Inflammatory macrophage treated with lipopolysaccharide for 4 hours (primary cell): ENCODE results near the gene SRRM5.
"Not testable (repeated sequence)": the region's sequence is repeated elsewhere in the genome, so short reads cannot be mapped to it uniquely, and the experiment has no call there.

Experiments
- DNase-seq: peaks from one replicate; pipeline ENCODE4 v3.0.0-alpha.2; 2020

SRRM5 gene

GRCh38 chr19:43616954-43617353 lies 5.1 kb downstream of the SRRM5 start:
- DNase-seq, result no peak

- DNase-seq, result no peak
Measured at GRCh38 chr19:43618921-43619261, 7.0 kb downstream of the SRRM5 start.

- DNase-seq, result peak; percentile 91
Measured at GRCh38 chr19:43619262-43620060, 7.6 kb downstream of the SRRM5 start, which contains the start of gene ZNF428. TSS of gene ZNF428 (minus strand) at chr19:43619629. CDS start at chr19:43614304, 5,325 bp downstream.

GRCh38 chr19:43620061-43621001 lies 8.4 kb downstream of the SRRM5 start:
- DNase-seq, result no peak

- no peak for DNase-seq
Measured at GRCh38 chr19:43622070-43622469, 10.2 kb downstream of the SRRM5 start.

- no peak for DNase-seq
Measured at GRCh38 chr19:43622956-43623355, 11.1 kb downstream of the SRRM5 start.

- DNase-seq, result no peak
Measured at GRCh38 chr19:43623889-43624670, 12.2 kb downstream of the SRRM5 start.

GRCh38 chr19:43624933-43625332 lies 13.0 kb downstream of the SRRM5 start:
- DNase-seq, result peak; percentile 56

- peak; percentile 53 for DNase-seq
Measured at GRCh38 chr19:43625918-43626579, 14.2 kb downstream of the SRRM5 start.

- no peak for DNase-seq
Measured at GRCh38 chr19:43626838-43627237, 14.9 kb downstream of the SRRM5 start.

GRCh38 chr19:43628646-43629326 lies 16.9 kb downstream of the SRRM5 start:
- no peak for DNase-seq

GRCh38 chr19:43631491-43631890 lies 19.6 kb downstream of the SRRM5 start:
- no peak for DNase-seq

GRCh38 chr19:43633520-43633919 lies 21.6 kb downstream of the SRRM5 start:
- no peak for DNase-seq

- no peak for DNase-seq
Measured at GRCh38 chr19:43634068-43634467, 22.2 kb downstream of the SRRM5 start.

GRCh38 chr19:43634506-43634871 lies 22.6 kb downstream of the SRRM5 start:
- no peak for DNase-seq

GRCh38 chr19:43634872-43635560 lies 23.1 kb downstream of the SRRM5 start:
- no peak for DNase-seq

GRCh38 chr19:43635561-43635940 lies 23.7 kb downstream of the SRRM5 start:
- not testable (repeated sequence) for DNase-seq

GRCh38 chr19:43636121-43636683 lies 24.3 kb downstream of the SRRM5 start:
- no peak for DNase-seq

- DNase-seq, result no peak
Measured at GRCh38 chr19:43638214-43638994, 26.5 kb downstream of the SRRM5 start.

- no peak for DNase-seq
Measured at GRCh38 chr19:43638995-43639518, 27.2 kb downstream of the SRRM5 start.
